Measurements from ENCODE around the gene CLEC7A. TPM values are rescaled to one million over a fixed set of nuclear protein-coding genes. Genes with fewer than 3 reads are reported as not detected.

Gene CLEC7A
- total and polyA plus RNA-seq, 11 donors, result 0.83 to 31.5 (median 1.9) TPM

DNA sequence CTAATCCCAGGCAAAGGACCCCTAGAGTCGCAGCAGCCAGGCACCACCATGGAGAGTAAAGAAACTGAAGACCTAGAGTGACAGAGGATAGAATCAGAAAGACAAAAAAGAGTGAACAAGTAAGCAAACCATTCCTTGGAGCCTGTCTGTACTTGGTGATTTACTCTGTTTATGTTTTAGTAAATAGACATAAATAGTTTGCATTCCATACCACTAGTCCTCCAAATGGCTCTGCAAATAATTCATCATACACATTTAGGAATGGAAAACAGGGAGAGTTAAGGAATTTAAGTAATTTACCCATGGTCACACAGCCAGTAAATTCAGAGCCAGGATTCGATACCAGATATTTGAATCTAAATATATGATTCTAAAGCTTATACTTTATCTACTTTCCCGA, 39.1 kb upstream of the CLEC7A start:
- H3K4me1 ChIP-seq, result peaks cover 0 to 25% (median 0%) of the 10 kb centered on the region in 12 donors
- H3K4me3 ChIP-seq, result no peak overlapping the region
- no peaks in the 10 kb centered on the region for H3K9me3 ChIP-seq
- no peaks in the 10 kb centered on the region for H3K36me3 ChIP-seq
- intact Hi-C loops (cut with DNase I), result no loop called here
- WGBS, 4 donors, result 80 to 86% (median 83%) methylated on average over 3 of the region's 3 CpGs
- H3K27me3 ChIP-seq, result no peaks in the 10 kb centered on the region
- H3K27ac ChIP-seq, result no peak overlapping the region
- TF ChIP-seq, protein P1, sequence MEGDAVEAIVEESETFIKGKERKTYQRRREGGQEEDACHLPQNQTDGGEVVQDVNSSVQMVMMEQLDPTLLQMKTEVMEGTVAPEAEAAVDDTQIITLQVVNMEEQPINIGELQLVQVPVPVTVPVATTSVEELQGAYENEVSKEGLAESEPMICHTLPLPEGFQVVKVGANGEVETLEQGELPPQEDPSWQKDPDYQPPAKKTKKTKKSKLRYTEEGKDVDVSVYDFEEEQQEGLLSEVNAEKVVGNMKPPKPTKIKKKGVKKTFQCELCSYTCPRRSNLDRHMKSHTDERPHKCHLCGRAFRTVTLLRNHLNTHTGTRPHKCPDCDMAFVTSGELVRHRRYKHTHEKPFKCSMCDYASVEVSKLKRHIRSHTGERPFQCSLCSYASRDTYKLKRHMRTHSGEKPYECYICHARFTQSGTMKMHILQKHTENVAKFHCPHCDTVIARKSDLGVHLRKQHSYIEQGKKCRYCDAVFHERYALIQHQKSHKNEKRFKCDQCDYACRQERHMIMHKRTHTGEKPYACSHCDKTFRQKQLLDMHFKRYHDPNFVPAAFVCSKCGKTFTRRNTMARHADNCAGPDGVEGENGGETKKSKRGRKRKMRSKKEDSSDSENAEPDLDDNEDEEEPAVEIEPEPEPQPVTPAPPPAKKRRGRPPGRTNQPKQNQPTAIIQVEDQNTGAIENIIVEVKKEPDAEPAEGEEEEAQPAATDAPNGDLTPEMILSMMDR (IDR thresholded peaks at IDR 0.05), result no peak
- TF ChIP-seq POLR2A (IDR thresholded peaks at IDR 0.05), result no peak
- ATAC-seq (no peak), DNase-seq (no peak)

DNA sequence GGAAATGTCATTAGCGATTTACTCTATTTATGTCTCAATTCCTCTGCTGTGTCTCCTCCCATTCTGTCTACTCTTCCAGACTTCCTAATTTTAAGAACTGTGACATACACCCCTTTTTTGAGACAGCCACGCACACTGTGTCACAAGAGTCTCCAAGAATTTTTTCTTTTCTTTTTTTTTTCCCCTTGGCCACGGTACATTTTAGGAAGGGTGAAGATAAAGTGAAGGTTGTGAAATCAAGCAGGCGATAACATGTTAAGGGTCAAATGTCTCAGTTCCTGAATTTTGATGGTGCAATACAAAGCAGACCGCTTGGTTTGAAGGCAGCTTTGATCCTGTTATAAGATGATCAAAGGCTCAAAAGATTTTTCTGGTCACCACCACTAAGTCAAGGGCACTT, 37.6 kb upstream of the CLEC7A start:
- WGBS, 4 donors, result 50 to 62% (median 55%) methylated on average over 5 of the region's 5 CpGs
- ATAC-seq (peak in 3 of 4 donors; percentile 39 to 73 (median 61)), DNase-seq (no peak)
- intact Hi-C loops (cut with DNase I), result no loop called here
- H3K27me3 ChIP-seq, result no peaks in the 10 kb centered on the region
- peaks cover 0 to 25% (median 0%) of the 10 kb centered on the region in 12 donors for H3K4me1 ChIP-seq
- H3K36me3 ChIP-seq, result no peaks in the 10 kb centered on the region
- no peaks in the 10 kb centered on the region for H3K9me3 ChIP-seq
- peak overlapping the region in 1 of 12 donors; percentile 61 for H3K27ac ChIP-seq
- no peak overlapping the region for H3K4me3 ChIP-seq
- TF ChIP-seq, protein P1 (IDR thresholded peaks at IDR 0.05), result no peak
- TF ChIP-seq POLR2A (IDR thresholded peaks at IDR 0.05), result no peak

DNA sequence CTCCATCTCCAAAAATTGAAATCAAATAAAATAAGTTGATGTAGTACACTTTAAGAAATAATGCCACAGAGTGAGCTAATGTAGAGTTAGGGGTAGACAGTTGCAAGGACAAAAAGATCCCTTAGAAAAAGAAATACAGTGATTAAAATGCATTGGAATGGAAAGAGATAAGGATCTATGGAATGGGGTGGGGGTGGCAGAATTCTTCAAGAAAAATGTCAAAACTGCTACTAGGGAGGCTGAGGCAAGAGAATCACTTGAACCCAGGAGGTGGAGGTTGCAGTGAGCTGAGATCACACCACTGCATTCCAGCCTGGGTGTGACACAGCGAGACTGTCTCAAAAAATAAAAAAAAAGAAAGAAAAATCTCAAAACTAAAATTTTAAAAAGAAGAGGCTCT, 35.4 kb upstream of the CLEC7A start:
- Histone ChIP-seq H3K4me1 (peaks cover 0 to 22% (median 0%) of the 10 kb centered on the region in 12 donors), H3K27me3 (no peaks in the 10 kb centered on the region), H3K4me3 (no peak overlapping the region), H3K36me3 (no peaks in the 10 kb centered on the region), H3K9me3 (no peaks in the 10 kb centered on the region), H3K27ac (no peak overlapping the region)
- ATAC-seq, result no peak
- 0 to 98% (median 39%) methylated on average over 1 of the region's 1 CpG for WGBS, 4 donors
- no peak for TF ChIP-seq POLR2A (IDR thresholded peaks at IDR 0.05)
- TF ChIP-seq, protein P1 (IDR thresholded peaks at IDR 0.05), result no peak
- DNase-seq, result no peak
- intact Hi-C loops (cut with DNase I), result no loop called here

DNA sequence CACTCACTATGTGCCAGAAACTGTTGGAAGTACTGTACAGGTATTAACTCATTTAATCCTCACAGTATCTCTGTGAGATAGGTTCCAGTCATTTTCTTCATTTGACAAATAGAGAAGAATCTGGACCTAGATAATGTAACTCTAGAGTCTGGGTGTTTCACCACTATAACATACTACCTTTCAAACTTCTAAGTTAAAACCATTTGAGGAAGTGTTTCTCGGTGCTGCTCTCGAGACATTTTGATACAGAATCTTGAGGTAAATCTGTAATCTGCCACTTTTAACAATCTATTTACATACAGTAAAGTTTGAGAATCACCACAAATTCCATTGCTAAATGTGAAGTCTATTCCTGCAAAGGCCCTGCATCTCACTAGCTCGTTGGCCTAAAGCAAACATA, 33.1 kb upstream of the CLEC7A start:
- H3K4me1 ChIP-seq, result peaks cover 0 to 34% (median 0%) of the 10 kb centered on the region in 12 donors
- H3K4me3 ChIP-seq, result no peak overlapping the region
- no peaks in the 10 kb centered on the region for H3K9me3 ChIP-seq
- WGBS, 4 donors, result 79 to 85% (median 82%) methylated on average over 3 of the region's 3 CpGs
- TF ChIP-seq, protein P1 (IDR thresholded peaks at IDR 0.05), result no peak
- TF ChIP-seq POLR2A (IDR thresholded peaks at IDR 0.05), result no peak
- no peak for ATAC-seq
- no peak for DNase-seq
- H3K27me3 ChIP-seq, result no peaks in the 10 kb centered on the region
- intact Hi-C loops (cut with DNase I), result no loop called here
- no peaks in the 10 kb centered on the region for H3K36me3 ChIP-seq
- no peak overlapping the region for H3K27ac ChIP-seq
